DMS 273 (cell line): ENCODE measurements around the gene MEF2C.
"Not testable (repeated sequence)": the region's sequence is repeated elsewhere in the genome, so short reads cannot be mapped to it uniquely, and the experiment has no call there.

Experiments
- DNase-seq: peaks from one replicate; lab custom pipeline; 2025; ENCODE audit not compliant: unreplicated experiment; lab: John Stamatoyannopoulos, UW

MEF2C gene

GRCh38 chr5:88863523-88863922 lies 19.5 kb downstream of the MEF2C start:
- no peak for DNase-seq

GRCh38 chr5:88862547-88863175 lies 20.3 kb downstream of the MEF2C start:
- DNase-seq = no peak

- no peak for DNase-seq
Observed at GRCh38 chr5:88861231-88861630, 21.8 kb downstream of the MEF2C start.

GRCh38 chr5:88860501-88860900 lies 22.5 kb downstream of the MEF2C start:
- DNase-seq = no peak

- DNase-seq = no peak
Observed at GRCh38 chr5:88858392-88858791, 24.6 kb downstream of the MEF2C start.

- not testable (repeated sequence) for DNase-seq
Observed at GRCh38 chr5:88856381-88856780, 26.6 kb downstream of the MEF2C start.

GRCh38 chr5:88854769-88855168 lies 28.2 kb downstream of the MEF2C start:
- no peak for DNase-seq

- DNase-seq = no peak
Observed at GRCh38 chr5:88847420-88847819, 35.6 kb downstream of the MEF2C start.

GRCh38 chr5:88846434-88846833 lies 36.5 kb downstream of the MEF2C start:
- no peak for DNase-seq

- no peak for DNase-seq
Observed at GRCh38 chr5:88845081-88845697, 37.8 kb downstream of the MEF2C start.

- no peak for DNase-seq
Observed at GRCh38 chr5:88842784-88843183, 40.2 kb downstream of the MEF2C start.

GRCh38 chr5:88841212-88841611 lies 41.8 kb downstream of the MEF2C start:
- no peak for DNase-seq

- no peak for DNase-seq
Observed at GRCh38 chr5:88840495-88840894, 42.5 kb downstream of the MEF2C start.

- no peak for DNase-seq
Observed at GRCh38 chr5:88839238-88839637, 43.7 kb downstream of the MEF2C start.

GRCh38 chr5:88838500-88838899 lies 44.5 kb downstream of the MEF2C start:
- DNase-seq = no peak

- no peak for DNase-seq
Observed at GRCh38 chr5:88837817-88838216, 45.2 kb downstream of the MEF2C start.

GRCh38 chr5:88837222-88837621 lies 45.8 kb downstream of the MEF2C start:
- DNase-seq = no peak

GRCh38 chr5:88836195-88836838 lies 46.7 kb downstream of the MEF2C start:
- no peak for DNase-seq

- DNase-seq = no peak
Observed at GRCh38 chr5:88834499-88834898, 48.5 kb downstream of the MEF2C start.

GRCh38 chr5:88834131-88834462 lies 48.9 kb downstream of the MEF2C start:
- no peak for DNase-seq

- no peak for DNase-seq
Observed at GRCh38 chr5:88833371-88834130, 49.4 kb downstream of the MEF2C start.

- DNase-seq = no peak
Observed at GRCh38 chr5:88831816-88832215, 51.2 kb downstream of the MEF2C start.
